ENCODE data around the gene ANO7.

ANO7 gene

GRCh38 chr2:241229563-241230401, 41.3 kb downstream of the ANO7 start:
- DNase-seq, result no peak

GRCh38 chr2:241230435-241230834, 42.0 kb downstream of the ANO7 start:
- no peak for DNase-seq

DNA sequence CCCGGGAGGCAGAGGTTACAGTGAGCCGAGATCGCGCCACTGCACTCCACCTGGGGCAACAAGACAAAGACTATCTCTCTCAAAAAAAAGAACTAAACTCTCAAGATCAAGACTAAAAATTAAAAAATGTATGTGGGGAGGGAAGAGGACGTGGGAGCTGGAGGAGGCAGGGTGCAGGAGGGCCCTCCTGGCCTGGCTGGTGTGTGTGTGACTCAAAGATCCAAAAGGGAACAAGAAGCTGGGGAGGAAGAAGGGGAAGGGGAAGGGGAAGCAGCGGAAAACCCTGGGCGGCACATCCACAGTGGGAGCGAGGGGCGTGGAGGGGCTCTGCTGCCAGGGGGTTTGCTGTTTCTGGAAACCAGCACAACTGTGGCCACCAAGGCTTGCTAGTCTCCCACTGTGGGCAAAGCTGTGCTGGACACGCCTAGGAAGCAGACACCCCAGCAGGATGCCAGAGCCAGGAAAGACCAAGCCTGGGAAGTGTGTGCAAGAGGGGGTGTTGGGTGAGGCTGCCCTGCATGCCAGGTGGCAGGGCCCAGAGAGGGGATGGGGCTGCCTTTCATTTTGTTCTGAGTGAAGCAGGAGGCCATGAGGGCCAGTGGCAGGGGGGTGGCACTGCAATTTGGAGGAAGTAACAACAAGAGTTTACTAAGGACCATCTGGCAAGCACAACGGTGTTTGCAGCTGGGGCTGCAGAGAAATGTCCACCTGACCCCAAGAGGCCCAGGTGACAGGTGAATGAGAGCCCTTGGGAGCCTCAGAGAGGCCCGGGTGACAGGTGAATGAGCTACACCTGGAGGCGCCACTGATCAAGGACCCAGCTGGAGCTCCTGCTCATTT, 44.5 kb downstream of the ANO7 start:
- no peak for DNase-seq

DNA sequence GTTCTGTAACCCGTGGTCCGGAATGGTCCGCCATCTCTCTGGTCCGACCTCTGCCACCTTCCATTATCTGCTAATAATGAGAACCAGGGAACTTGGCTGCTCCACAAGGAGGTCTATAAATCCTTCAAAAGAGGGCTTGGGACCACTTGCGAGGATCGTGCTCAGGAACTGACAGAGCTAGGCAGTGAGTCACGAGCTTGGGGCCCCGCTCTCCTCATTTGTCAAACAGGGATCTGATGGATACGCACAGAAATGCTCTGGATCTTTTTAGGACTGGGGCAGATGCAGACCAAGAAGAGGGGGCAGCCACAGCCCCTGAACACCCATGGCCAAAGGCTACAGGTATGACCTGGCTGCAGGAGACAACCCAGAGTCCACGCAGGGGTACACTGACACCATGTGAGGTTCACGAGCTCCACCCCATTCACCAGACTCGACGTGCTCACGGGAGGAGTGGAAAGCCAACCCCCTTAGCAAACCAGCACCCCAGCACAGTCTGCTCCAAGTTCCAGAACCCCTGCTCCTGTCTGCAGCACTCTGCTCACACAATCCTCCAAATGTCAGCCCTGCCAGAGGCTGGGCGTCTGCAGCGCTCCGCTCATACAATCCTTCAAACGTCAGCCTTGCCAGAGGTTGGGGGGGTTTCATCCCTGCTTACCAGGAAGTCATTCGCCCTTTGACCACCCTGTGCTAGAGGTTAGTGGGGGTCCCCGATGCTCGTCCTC, 45.8 kb downstream of the ANO7 start:
- DNase-seq, result no peak

- DNase-seq, result no peak
These were observed 46.7 kb downstream of the ANO7 start for GRCh38 chr2:241234962-241235740.

DNA sequence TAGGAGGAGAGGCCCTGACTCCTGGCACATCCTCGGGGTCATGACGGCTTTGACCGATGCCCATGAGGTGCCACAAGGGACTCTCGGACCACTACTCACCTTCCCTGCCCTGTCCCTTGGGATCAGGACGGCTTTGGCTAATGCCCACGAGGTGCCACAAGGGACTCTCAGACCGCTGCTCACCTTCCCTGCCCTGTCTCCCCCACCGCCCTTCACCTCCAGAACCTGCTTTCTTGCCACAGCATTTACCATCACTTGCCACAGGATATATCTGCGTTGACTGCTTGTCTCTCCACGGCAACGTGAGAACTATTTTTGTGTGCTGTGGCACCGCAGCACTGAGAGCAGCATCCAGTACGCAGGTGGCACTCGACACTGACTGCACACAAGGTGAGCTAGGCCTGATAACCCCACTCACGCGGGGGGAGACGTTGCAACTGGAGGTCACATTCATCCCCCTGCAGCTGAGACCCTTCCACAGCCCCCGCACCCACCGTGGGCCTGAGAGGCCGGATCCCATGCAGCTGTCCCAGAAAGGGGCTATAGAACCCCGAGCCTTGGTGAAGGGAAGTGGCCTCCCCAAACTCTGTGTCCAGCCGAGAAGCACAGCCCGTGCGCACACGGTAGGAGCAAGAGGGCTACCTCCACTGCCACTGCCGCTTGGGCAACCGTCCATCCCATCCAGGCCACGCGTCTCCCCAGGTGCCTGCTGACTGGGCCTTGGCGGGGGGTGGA, 47.5 kb downstream of the ANO7 start:
- DNase-seq, result no peak

DNA sequence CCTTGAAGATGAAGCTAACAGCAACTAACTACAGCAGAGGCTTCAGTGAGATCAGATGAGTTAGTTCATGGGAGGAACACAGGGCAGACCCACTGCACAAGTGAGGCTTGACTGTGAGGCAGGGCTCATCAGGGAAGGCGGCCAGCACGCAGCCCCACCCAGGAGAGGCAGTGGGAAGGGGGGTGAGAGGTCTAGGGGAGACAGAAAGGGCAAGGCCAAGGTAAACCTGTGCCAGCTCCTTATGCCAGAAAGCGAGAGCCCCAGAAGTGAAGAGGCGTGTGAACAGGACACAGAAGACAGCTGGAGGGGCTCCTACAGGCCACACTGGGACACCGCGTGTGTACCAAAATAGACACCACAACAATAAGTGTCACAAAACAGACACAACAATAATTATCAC, 48.6 kb downstream of the ANO7 start:
- no peak for DNase-seq

DNA sequence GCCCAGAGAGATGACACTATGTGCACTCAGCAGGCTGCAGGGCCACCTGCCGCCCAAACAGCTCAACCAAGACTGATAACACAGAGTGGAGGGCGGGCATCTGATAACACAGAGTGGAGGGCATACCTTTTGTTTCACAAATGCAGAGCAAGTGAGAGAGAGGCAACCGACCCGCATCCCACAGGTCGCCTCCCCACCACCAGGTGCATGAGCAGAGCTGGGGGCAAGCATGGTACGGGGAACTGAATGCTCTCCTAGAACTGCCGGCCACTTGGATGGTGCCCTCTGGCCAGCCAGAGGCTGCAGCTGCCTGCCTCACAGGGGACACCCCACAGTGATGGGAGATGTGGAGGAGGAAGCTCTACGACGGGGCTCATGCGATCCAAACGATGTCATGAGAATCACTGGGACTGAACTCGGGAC, 49.5 kb downstream of the ANO7 start:
- DNase-seq, result no peak

DNA sequence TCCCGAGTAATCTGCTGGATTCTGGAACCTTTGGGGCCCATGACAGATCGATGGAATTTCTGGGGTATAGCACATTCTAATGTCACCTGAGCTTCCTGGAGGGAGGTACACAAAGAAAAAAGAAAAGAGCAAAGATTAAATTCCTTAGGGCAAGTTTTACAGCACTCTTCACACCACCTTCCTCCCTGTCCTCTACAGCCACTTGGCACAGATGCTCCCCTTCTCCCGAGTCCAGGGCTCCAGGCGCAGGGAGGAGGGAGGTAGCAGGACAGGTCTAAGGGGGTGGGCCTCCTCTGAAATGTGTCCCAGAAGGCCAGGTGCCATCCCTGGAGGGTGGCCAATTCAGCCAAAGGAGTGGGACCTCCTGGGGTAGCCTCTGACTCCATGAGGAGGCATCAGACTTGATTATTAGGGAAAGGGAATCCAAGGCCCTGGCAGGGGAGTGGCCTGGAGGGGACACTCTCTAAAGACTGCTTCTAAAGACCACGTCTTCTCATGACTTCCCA, 50.3 kb downstream of the ANO7 start:
- DNase-seq, result no peak

DNA sequence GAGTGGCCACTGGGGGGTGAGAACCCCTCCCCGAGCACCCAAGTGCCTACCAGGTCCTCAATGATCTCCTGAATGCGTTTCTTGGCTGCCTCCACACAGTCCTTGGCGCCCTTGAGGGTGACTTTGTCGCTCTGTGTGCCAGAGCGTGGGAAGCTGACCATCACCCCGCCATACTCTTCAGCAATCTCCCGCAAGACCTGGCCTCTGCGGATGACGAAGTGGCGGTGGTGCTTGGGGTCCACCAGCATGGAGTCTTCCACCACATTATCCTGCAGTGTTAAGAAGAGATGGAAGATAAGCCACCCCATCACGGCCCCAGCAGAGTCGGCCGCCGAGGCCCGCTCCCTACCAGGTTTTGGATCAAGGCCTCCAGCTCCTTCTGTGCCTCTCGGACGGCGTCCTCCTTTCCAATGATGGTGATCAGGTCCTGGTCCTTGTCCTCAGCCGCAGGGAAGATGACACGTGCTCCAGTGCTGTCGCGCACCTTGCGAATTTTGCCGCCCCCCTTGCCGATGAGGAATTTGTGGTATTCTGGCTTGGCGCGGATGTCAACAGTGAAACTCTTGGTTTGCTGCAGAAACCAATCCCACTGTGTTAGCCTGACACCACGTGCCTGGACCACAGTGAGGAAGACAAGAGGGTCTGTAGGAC, 51.2 kb downstream of the ANO7 start:
- no peak for DNase-seq

DNA sequence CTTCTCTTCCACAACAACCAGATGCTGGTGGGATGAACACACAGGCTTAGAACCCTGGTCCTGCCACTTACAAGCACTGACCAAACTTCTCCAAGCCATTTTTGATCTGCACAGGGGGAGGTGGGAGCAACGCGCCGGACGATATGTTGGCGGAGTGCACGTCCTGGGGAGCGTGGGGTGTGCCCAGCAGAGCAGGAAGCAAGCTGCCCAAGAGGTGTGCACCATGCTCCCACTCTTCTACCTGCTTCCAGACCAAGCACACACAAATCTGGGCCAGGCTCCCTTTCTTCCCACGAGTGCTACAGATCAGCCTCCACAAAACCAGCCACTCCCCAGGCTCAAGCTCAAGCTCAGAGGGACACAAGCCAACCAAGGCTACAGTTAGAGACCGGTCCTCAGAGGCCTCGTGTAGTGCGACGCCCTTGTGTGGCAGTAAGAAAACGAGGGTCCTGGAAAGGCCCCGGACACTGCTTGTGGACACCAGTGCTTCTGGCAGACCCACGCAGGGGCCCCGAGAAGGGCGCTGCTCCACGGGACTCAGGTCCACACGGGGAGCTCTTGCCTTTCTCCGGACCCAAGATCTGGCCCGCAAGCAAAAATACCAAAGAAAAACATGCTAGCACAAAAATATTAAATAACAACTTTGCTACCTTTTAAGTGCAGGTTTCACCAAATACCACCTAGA, 52.0 kb downstream of the ANO7 start:
- no peak for DNase-seq

- no peak for DNase-seq
These were observed 53.2 kb downstream of the ANO7 start for GRCh38 chr2:241241669-241242068.

DNA sequence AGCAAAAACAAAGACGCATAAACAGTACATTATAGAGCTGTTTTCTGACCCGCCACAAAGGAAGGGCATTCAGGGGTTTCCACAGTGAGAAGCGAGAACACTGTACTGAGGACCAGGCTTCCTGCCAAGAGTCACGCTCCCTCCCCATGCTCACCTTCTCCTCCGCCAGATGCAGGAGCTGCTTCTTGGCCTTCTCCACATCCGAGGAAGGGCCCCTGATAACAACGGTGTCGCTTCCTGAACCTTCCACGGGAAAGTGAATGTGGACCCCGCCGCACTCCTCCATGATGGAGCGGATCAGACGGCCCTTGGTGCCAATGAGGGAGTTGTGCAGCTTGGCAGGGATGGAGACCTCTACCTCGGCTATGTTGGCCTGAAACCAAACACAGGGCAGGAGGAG, 53.8 kb downstream of the ANO7 start:
- no peak for DNase-seq

- DNase-seq, result no peak
These were observed 55.9 kb downstream of the ANO7 start for GRCh38 chr2:241244368-241244767.

DNA sequence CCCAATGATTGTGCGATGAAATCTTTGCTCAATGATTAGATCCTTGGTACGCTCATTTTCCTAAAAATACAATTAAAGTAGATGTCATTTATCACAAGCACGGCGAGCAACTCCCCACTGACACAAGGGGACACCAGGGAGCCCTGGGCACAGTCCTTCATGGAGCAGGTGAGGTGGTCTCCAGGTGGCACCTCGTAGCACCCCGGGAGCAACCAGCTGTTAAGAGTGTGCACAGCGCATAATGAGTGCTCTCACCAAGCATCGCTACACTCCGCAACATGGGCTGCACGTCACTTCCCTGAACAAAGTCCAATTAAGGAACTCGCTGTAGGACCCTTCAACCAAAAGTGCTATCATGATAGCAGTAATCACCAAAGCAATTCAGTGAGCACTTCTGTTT, 59.8 kb downstream of the ANO7 start:
- DNase-seq, result no peak

DNA sequence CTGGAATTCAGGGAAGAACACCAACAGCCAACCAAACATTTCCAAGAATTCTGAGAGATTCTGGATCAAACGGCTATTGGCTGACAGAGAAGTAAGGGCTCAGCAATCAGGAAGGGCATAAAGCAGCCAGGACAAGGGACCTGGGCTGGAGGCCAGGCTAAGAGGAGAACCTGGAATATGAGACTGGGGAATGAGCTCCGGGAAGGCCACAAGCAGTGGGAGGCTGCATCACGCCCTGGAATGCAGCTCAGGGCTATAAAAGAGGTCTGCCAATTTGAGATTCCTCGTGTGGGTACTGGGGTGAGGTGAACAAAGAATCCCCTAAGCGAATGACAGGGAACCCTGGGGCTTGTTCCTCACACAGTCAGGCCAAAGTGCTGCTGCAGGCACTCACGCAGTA, 60.4 kb downstream of the ANO7 start:
- DNase-seq, result no peak

DNA sequence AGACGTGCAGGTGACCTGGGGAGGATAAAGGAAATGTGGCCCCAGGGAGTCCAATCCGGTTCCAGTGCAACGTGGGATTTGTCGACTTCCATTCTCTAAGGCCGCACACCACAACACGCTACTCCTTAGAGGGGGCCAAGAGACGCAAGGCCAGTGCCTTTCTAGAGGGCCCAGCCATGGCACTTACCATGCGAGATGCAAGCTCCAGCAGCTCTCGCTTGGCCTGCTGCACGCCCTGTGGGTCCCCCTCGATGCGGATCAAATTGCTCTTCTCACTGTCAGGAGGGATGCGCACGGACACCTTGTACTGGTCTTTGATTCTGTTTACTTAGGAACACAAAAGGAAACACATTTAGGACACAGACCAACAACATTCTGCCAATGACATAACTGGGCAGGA, 61.2 kb downstream of the ANO7 start:
- no peak for DNase-seq

GRCh38 chr2:241252778-241253475, 64.5 kb downstream of the ANO7 start:
- DNase-seq, result no peak

GRCh38 chr2:241254904-241255351, 66.5 kb downstream of the ANO7 start:
- no peak for DNase-seq

All from activated CD4-positive, alpha-beta T cell treated with anti-CD3 and anti-CD28 coated beads for 4 hours (primary cell).